ENCODE measurements around the gene EHD2. TPM values are rescaled to one million over a fixed set of nuclear protein-coding genes. Genes with fewer than 3 reads are reported as not detected.

The EHD2 gene
- total RNA-seq, 2 donors from 2014 or later, result 41.2 to 66.3 TPM

- no peak overlapping the region for H3K4me3 ChIP-seq
- peaks cover 32% of the 10 kb centered on the region for H3K4me1 ChIP-seq
- TF ChIP-seq POLR2A (IDR thresholded peaks at IDR 0.05) (peak in 1 of 3 donors; percentile 20), CTCF (IDR thresholded peaks at IDR 0.05) (no peak)
- ATAC-seq, result peak; percentile 88
- H3K9me3 ChIP-seq, result no peaks in the 10 kb centered on the region
- H3K27ac ChIP-seq, result peak overlapping the region; percentile 71 to 84 (median 80)
- DNase-seq, result peak; percentile 80 to 94 (median 88)
- no peaks in the 10 kb centered on the region for H3K27me3 ChIP-seq
- intact Hi-C loops (cut with DNase I), result no loop called here
- H3K36me3 ChIP-seq (replicated peaks in 1 of 2; ENCODE audit: insufficient read depth in 1 of 2, low read depth in 2 of 2), result no peaks in the 10 kb centered on the region
- 15 to 32% methylated on average over 9 of the region's 9 CpGs for WGBS, 2 donors
Measured at GRCh38 chr19:47729468-47729798, 16.2 kb downstream of the EHD2 start.

GRCh38 chr19:47729799-47730520, 16.7 kb downstream of the EHD2 start:
- TF ChIP-seq CTCF (IDR thresholded peaks at IDR 0.05), result no peak
- peak in 1 of 3 donors; percentile 11 for TF ChIP-seq POLR2A (IDR thresholded peaks at IDR 0.05)
- H3K36me3 ChIP-seq (replicated peaks in 1 of 2; ENCODE audit: insufficient read depth in 1 of 2, low read depth in 2 of 2), result no peaks in the 10 kb centered on the region
- peak; percentile 89 to 93 (median 92) for DNase-seq
- peak overlapping the region; percentile 71 to 84 (median 82) for H3K27ac ChIP-seq
- no peaks in the 10 kb centered on the region for H3K9me3 ChIP-seq
- no peak overlapping the region for H3K4me3 ChIP-seq
- H3K27me3 ChIP-seq, result no peaks in the 10 kb centered on the region
- intact Hi-C loops (cut with DNase I), result no loop called here
- 13 to 30% methylated on average over 24 to 30 of the region's 30 CpGs for WGBS, 2 donors
- peaks cover 32% of the 10 kb centered on the region for H3K4me1 ChIP-seq
- ATAC-seq, result peak; percentile 87

- DNase-seq (no peak), ATAC-seq (no peak)
- Histone ChIP-seq H3K27me3 (no peaks in the 10 kb centered on the region), H3K9me3 (no peaks in the 10 kb centered on the region), H3K27ac (peak overlapping the region; percentile 71 to 84 (median 82)), H3K4me1 (peaks cover 32% of the 10 kb centered on the region), H3K4me3 (no peak overlapping the region), H3K36me3 (replicated peaks in 1 of 2; ENCODE audit: insufficient read depth in 1 of 2, low read depth in 2 of 2) (no peaks in the 10 kb centered on the region)
- TF ChIP-seq POLR2A (IDR thresholded peaks at IDR 0.05) (no peak), CTCF (IDR thresholded peaks at IDR 0.05) (no peak)
- 78 to 87% methylated on average over 7 to 8 of the region's 8 CpGs for WGBS, 2 donors
- intact Hi-C loops (cut with DNase I), result no loop called here
Measured at GRCh38 chr19:47730521-47730889, 17.3 kb downstream of the EHD2 start.

- intact Hi-C loops (cut with DNase I), result no loop called here
- DNase-seq, result no peak
- Histone ChIP-seq H3K27me3 (no peaks in the 10 kb centered on the region), H3K4me3 (no peak overlapping the region), H3K36me3 (replicated peaks in 1 of 2; ENCODE audit: insufficient read depth in 1 of 2, low read depth in 2 of 2) (no peaks in the 10 kb centered on the region), H3K27ac (peak overlapping the region in 3 of 4 donors; percentile 80 to 84 (median 84)), H3K4me1 (peaks cover 32% of the 10 kb centered on the region), H3K9me3 (no peaks in the 10 kb centered on the region)
- WGBS, 2 donors, result 85 to 95% methylated on average over 8 of the region's 8 CpGs
- ATAC-seq, result no peak
- TF ChIP-seq CTCF (IDR thresholded peaks at IDR 0.05) (no peak), POLR2A (IDR thresholded peaks at IDR 0.05) (no peak)
Measured at GRCh38 chr19:47730910-47731309, 17.7 kb downstream of the EHD2 start.

- intact Hi-C loops (cut with DNase I), result no loop called here
- Histone ChIP-seq H3K9me3 (no peaks in the 10 kb centered on the region), H3K36me3 (replicated peaks in 1 of 2; ENCODE audit: insufficient read depth in 1 of 2, low read depth in 2 of 2) (peaks cover 0 to 2% of the 10 kb centered on the region in 2 donors), H3K27ac (no peak overlapping the region), H3K27me3 (no peaks in the 10 kb centered on the region), H3K4me1 (peaks cover 6% of the 10 kb centered on the region), H3K4me3 (no peak overlapping the region)
- 86 to 87% methylated on average over 4 of the region's 4 CpGs for WGBS, 2 donors
- no peak for TF ChIP-seq CTCF (IDR thresholded peaks at IDR 0.05)
- DNase-seq (no peak), ATAC-seq (no peak)
Measured at GRCh38 chr19:47735131-47735530, 21.9 kb downstream of the EHD2 start.
